PFSK-1 (cell line): ENCODE results near the gene SLC30A1.

Source experiments
- FOXP2 ChIP-seq: optimal IDR thresholded peaks from 2 replicates; pipeline ENCODE3; 2011; ENCODE audit warnings: borderline replicate concordance, control low read depth, inconsistent platforms; ENCODE audit not compliant: insufficient read depth; ENCODE audit errors: extremely low read length, extremely low read depth
- POLR2AphosphoS5 ChIP-seq: IDR thresholded peaks from 2 replicates; pipeline ENCODE4 v1.6.1; 2012; ENCODE audit warnings: low read depth, mild to moderate bottlenecking, control low read depth, low read length, moderate library complexity
- SIN3A ChIP-seq: IDR thresholded peaks from 2 replicates; pipeline ENCODE4 v1.6.1; 2012; ENCODE audit warnings: mild to moderate bottlenecking, low read length, moderate library complexity, borderline replicate concordance; ENCODE audit not compliant: insufficient read depth
- TF ChIP-seq, protein P1 (sequence below), 2 experiments: IDR thresholded peaks; 2 replicates each; pipeline versions ENCODE4 v1.6.1 to v1.8.0; 2011 to 2012; ENCODE audit warnings: low read depth in 2 of 2, low read length in 2 of 2, control low read depth in 1 of 2, inconsistent platforms in 1 of 2, mild to moderate bottlenecking in 1 of 2, moderate library complexity in 1 of 2; ENCODE audit not compliant: insufficient read depth in 1 of 2

DNA sequence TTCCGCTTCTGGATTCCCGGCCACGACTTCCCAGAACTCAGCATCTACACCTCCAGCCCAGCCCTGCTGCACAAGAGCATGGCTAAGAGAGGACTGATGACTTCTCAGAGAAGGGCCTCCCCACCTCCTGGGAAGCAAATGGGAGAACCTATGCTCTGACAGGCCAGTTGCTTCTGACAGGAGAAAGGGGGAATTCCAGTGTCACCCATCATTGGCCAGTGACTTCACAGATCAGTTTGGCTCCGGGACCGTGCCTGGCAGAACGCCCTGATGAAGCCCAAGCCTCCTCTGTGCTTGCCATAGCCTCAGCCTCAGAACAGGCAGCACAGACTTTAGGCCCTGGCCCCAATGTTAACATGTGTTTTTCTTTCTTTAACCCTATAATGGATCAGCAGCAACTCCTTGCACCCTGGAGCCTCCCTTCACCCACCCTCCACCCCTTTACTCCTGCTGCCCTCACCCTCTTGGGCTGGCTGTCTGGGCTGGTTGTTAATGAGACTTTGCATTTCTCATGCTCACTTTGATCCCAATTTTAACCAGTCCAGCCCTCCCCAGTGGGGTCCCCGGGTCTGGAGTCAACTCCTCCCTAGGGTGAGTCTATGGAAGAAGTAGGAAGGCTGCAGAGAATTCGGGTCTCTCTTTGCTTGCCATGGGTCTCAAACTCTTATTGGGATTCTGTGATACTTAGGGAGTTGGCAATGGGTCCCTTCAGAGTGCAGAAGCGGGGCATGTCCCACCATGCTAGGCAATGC, 42.7 kb upstream of the SLC30A1 start:
- TF ChIP-seq POLR2AphosphoS5: no peak
- no peak for TF ChIP-seq FOXP2
- no peak for TF ChIP-seq SIN3A
- TF ChIP-seq, protein P1, sequence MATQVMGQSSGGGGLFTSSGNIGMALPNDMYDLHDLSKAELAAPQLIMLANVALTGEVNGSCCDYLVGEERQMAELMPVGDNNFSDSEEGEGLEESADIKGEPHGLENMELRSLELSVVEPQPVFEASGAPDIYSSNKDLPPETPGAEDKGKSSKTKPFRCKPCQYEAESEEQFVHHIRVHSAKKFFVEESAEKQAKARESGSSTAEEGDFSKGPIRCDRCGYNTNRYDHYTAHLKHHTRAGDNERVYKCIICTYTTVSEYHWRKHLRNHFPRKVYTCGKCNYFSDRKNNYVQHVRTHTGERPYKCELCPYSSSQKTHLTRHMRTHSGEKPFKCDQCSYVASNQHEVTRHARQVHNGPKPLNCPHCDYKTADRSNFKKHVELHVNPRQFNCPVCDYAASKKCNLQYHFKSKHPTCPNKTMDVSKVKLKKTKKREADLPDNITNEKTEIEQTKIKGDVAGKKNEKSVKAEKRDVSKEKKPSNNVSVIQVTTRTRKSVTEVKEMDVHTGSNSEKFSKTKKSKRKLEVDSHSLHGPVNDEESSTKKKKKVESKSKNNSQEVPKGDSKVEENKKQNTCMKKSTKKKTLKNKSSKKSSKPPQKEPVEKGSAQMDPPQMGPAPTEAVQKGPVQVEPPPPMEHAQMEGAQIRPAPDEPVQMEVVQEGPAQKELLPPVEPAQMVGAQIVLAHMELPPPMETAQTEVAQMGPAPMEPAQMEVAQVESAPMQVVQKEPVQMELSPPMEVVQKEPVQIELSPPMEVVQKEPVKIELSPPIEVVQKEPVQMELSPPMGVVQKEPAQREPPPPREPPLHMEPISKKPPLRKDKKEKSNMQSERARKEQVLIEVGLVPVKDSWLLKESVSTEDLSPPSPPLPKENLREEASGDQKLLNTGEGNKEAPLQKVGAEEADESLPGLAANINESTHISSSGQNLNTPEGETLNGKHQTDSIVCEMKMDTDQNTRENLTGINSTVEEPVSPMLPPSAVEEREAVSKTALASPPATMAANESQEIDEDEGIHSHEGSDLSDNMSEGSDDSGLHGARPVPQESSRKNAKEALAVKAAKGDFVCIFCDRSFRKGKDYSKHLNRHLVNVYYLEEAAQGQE (IDR thresholded peaks at IDR 0.05; ENCODE audit: insufficient read depth in 1 of 2, low read depth in 2 of 2, low read length in 2 of 2): no peak
